Right ventricle myocardium superior (tissue), 1 donor: ENCODE results near the gene OR2S2. TPM values are rescaled to one million over a fixed set of nuclear protein-coding genes. Genes with fewer than 3 reads are reported as not detected.

ENCODE experiments used
- ATAC-seq: fragments of 200-7000 bp; cut with Tn5 transposase; one replicate; pipeline ENCODE4 v1.9.1; 2020; ENCODE audit warnings: mild to moderate bottlenecking; ENCODE audit not compliant: poor library complexity
- DNase-seq: peaks from one replicate; pipeline ENCODE4 v3.0.0-alpha.2; 2020
- intact Hi-C: fragments of 100-400 bp; cut with DNase I; formaldehyde crosslinking; loops from one replicate; pipeline ENCODE4 v1.11.2; 2022
- total RNA-seq: library from RNA; stranded (reverse); fragmentation: NEBNext Ultra II Directional; extraction: Animal tissue kit (Norgen Biotek cat#: 25700); gene quantifications from one replicate; pipeline ENCODE4 v1.2.1, GENCODE V29; 2021
- donor health status: DM: no; HTN: yes; CAD: no; lungs with severe emphysema.

OR2S2 gene
- total RNA-seq, 1 donor from 2014 or later = not detected

GRCh38 chr9:35966433-35966832 lies 8.5 kb upstream of the OR2S2 start:
- intact Hi-C loops = no loop called here
- no peak for DNase-seq
- ATAC-seq = no peak

GRCh38 chr9:35965011-35965410 lies 7.1 kb upstream of the OR2S2 start:
- no peak for DNase-seq
- ATAC-seq = no peak
- intact Hi-C loops = no loop called here

- ATAC-seq = peak; percentile 70
- intact Hi-C loops = no loop called here
- DNase-seq = peak; percentile 54
Observed at GRCh38 chr9:35962126-35962906, 4.4 kb upstream of the OR2S2 start.

GRCh38 chr9:35960039-35960655 lies 2.2 kb upstream of the OR2S2 start:
- DNase-seq = no peak
- ATAC-seq = no peak
- intact Hi-C loops = no loop called here

GRCh38 chr9:35956651-35957050 lies 1.3 kb downstream of the OR2S2 start:
- intact Hi-C loops = no loop called here
- DNase-seq = no peak

GRCh38 chr9:35954942-35955546 lies 2.9 kb downstream of the OR2S2 start:
- peak; percentile 89 for ATAC-seq
- DNase-seq = no peak
- intact Hi-C loops = loop anchor here (2.0 kb wide), 1 partner anchor 68 kb away; no protein-coding TSS in a partner anchor

More at GRCh38 chr9:35956651-35957050, 1.3 kb downstream of the OR2S2 start:
- ATAC-seq = no peak

- DNase-seq (no peak), ATAC-seq (no peak)
- intact Hi-C loops = no loop called here
Observed at GRCh38 chr9:35952526-35953191, 5.3 kb downstream of the OR2S2 start.

GRCh38 chr9:35951736-35952135 lies 6.2 kb downstream of the OR2S2 start:
- DNase-seq (no peak), ATAC-seq (no peak)
- intact Hi-C loops = no loop called here

- no peak for ATAC-seq
- intact Hi-C loops = no loop called here
Observed at GRCh38 chr9:35948901-35949318, 9.0 kb downstream of the OR2S2 start.

GRCh38 chr9:35948451-35948850 lies 9.5 kb downstream of the OR2S2 start:
- intact Hi-C loops = no loop called here
- ATAC-seq (no peak), DNase-seq (no peak)

More at GRCh38 chr9:35948901-35949318, 9.0 kb downstream of the OR2S2 start:
- no peak for DNase-seq

- intact Hi-C loops = no loop called here
Observed at GRCh38 chr9:35945341-35946018, 12.5 kb downstream of the OR2S2 start.

GRCh38 chr9:35944841-35945240 lies 13.1 kb downstream of the OR2S2 start:
- DNase-seq = no peak
- intact Hi-C loops = loop anchor here (5.0 kb wide), 1 partner anchor 38 kb away; the partner anchor contains the start of genes HRCT1 and SPAAR
- ATAC-seq = peak; percentile 11

More at GRCh38 chr9:35945341-35946018, 12.5 kb downstream of the OR2S2 start:
- peak; percentile 88 for DNase-seq
- ATAC-seq = peak; percentile 89

GRCh38 chr9:35944173-35944572 lies 13.8 kb downstream of the OR2S2 start:
- intact Hi-C loops = loop anchor here (5.0 kb wide), 1 partner anchor 37 kb away; the partner anchor contains the start of genes HRCT1 and SPAAR
- DNase-seq (no peak), ATAC-seq (no peak)

GRCh38 chr9:35942286-35942685 lies 15.7 kb downstream of the OR2S2 start:
- intact Hi-C loops = loop anchor here (5.0 kb wide), 1 partner anchor 35 kb away; the partner anchor contains the start of genes HRCT1 and SPAAR
- DNase-seq = no peak

GRCh38 chr9:35940458-35941407 lies 17.2 kb downstream of the OR2S2 start:
- no peak for DNase-seq
- intact Hi-C loops = loop anchor here (5.0 kb wide), 1 partner anchor 33 kb away; the partner anchor contains the start of genes HRCT1 and SPAAR
- ATAC-seq = no peak

More at GRCh38 chr9:35942286-35942685, 15.7 kb downstream of the OR2S2 start:
- ATAC-seq = no peak

GRCh38 chr9:35939679-35940250 lies 18.2 kb downstream of the OR2S2 start:
- ATAC-seq = no peak
- no peak for DNase-seq
- intact Hi-C loops = loop anchor here (5.0 kb wide), 1 partner anchor 32 kb away; the partner anchor contains the start of genes HRCT1 and SPAAR
